Ovary (tissue), 3 donors: ENCODE data around the gene IL21R.

Experiments
- POLR2A ChIP-seq: fragments of 450-650 bp; IDR thresholded peaks from one replicate; pipeline ENCODE4 v1.6.1; 2017; ENCODE audit warnings: antibody characterized with exemption, mild to moderate bottlenecking, moderate library complexity
- TF ChIP-seq, protein P1 (sequence below), 3 donors: fragments of 450-650 bp in 2 of 3; fragments of 200-600 bp in 1 of 3; IDR thresholded peaks; one replicate each; pipeline versions ENCODE4 v1.5.1 to v1.8.0; 2016 to 2022; ENCODE audit warnings: antibody characterized with exemption in 3 of 3, mild to moderate bottlenecking in 1 of 3
- donor health status: DM: no; HTN: no; CAD: no.

DNA sequence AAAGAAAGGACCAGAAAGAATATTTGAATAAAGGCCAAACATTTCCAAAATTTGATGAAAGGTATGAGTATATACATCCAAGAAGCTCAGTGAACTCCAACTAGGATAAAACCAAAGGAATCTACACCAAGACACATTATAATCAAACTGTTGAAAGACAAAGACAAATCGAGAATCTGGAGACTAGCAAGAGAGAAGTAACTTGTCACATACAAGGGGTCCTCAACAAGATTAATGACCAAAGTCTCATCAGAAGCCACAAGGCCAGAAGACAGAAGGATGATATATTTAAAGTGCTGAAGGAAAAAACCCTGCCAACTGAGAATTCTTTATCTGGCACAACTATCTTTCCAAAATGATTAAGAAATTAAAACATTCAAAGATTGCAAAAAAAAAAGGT is 9.3 kb upstream of the IL21R start:
- TF ChIP-seq POLR2A, result no peak
- TF ChIP-seq, protein P1, sequence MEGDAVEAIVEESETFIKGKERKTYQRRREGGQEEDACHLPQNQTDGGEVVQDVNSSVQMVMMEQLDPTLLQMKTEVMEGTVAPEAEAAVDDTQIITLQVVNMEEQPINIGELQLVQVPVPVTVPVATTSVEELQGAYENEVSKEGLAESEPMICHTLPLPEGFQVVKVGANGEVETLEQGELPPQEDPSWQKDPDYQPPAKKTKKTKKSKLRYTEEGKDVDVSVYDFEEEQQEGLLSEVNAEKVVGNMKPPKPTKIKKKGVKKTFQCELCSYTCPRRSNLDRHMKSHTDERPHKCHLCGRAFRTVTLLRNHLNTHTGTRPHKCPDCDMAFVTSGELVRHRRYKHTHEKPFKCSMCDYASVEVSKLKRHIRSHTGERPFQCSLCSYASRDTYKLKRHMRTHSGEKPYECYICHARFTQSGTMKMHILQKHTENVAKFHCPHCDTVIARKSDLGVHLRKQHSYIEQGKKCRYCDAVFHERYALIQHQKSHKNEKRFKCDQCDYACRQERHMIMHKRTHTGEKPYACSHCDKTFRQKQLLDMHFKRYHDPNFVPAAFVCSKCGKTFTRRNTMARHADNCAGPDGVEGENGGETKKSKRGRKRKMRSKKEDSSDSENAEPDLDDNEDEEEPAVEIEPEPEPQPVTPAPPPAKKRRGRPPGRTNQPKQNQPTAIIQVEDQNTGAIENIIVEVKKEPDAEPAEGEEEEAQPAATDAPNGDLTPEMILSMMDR (IDR thresholded peaks at IDR 0.05), result no peak
